ENCODE measurements around the gene VAV3.

VAV3 gene

GRCh38 chr1:107795441-107795840, 169.5 kb downstream of the VAV3 start:
- TF ChIP-seq CTCF (conservative IDR thresholded peaks at IDR 0.05; ENCODE audit: low read depth), result no peak
- POLR2A ChIA-PET (ENCODE audit: low non-redundant PET), result no interaction called here
- CTCF ChIA-PET, result interaction anchor here (0.6 to 1.4 kb wide), 4 partner anchors 13 to 1926 kb away, joined by 3 to 6 read pairs (median 4); no protein-coding TSS in a partner anchor
- no peak overlapping the region for H3K27ac ChIP-seq
- DNase-seq (ENCODE audit: low spot score), result no peak

GRCh38 chr1:107794571-107794970, 170.4 kb downstream of the VAV3 start:
- TF ChIP-seq CTCF (conservative IDR thresholded peaks at IDR 0.05; ENCODE audit: low read depth), result no peak
- DNase-seq (ENCODE audit: low spot score), result no peak
- ChIA-PET CTCF (interaction anchor here (0.6 to 1.4 kb wide), 3 partner anchors 12 to 27 kb away, joined by 3 to 6 read pairs (median 3); no protein-coding TSS in a partner anchor), POLR2A (ENCODE audit: low non-redundant PET) (no interaction called here)
- no peak overlapping the region for H3K27ac ChIP-seq

- TF ChIP-seq CTCF (conservative IDR thresholded peaks at IDR 0.05; ENCODE audit: low read depth), result no peak
- H3K27ac ChIP-seq, result no peak overlapping the region
- ChIA-PET CTCF (no interaction called here), POLR2A (ENCODE audit: low non-redundant PET) (no interaction called here)
- DNase-seq (ENCODE audit: low spot score), result no peak
Measured at GRCh38 chr1:107793896-107794453, 171.0 kb downstream of the VAV3 start.

- no peak overlapping the region for H3K27ac ChIP-seq
- DNase-seq (ENCODE audit: low spot score), result no peak
- ChIA-PET CTCF (interaction anchor here (0.6 to 1.9 kb wide), 3 partner anchors 9 to 334 kb away, joined by 3 to 11 read pairs (median 6); no protein-coding TSS in a partner anchor), POLR2A (ENCODE audit: low non-redundant PET) (no interaction called here)
- TF ChIP-seq CTCF (conservative IDR thresholded peaks at IDR 0.05; ENCODE audit: low read depth), result no peak
Measured at GRCh38 chr1:107791348-107791747, 173.6 kb downstream of the VAV3 start.

- ChIA-PET POLR2A (ENCODE audit: low non-redundant PET) (no interaction called here), CTCF (no interaction called here)
- no peak for TF ChIP-seq CTCF (conservative IDR thresholded peaks at IDR 0.05; ENCODE audit: low read depth)
- no peak overlapping the region for H3K27ac ChIP-seq
- no peak for DNase-seq (ENCODE audit: low spot score)
Measured at GRCh38 chr1:107789817-107790524, 175.0 kb downstream of the VAV3 start.

GRCh38 chr1:107788206-107789202, 176.5 kb downstream of the VAV3 start:
- ChIA-PET POLR2A (ENCODE audit: low non-redundant PET) (no interaction called here), CTCF (interaction anchor here (0.6 to 0.8 kb wide), 2 partner anchors 22 to 337 kb away, joined by 3 to 4 read pairs; no protein-coding TSS in a partner anchor)
- no peak for DNase-seq (ENCODE audit: low spot score)
- no peak overlapping the region for H3K27ac ChIP-seq
- TF ChIP-seq CTCF (conservative IDR thresholded peaks at IDR 0.05; ENCODE audit: low read depth), result no peak
